ENCODE measurements around the gene FGF1. TPM values are rescaled to one million over a fixed set of nuclear protein-coding genes. Genes with fewer than 3 reads are reported as not detected.
A peak's percentile ranks its signal among the peaks of the same experiment; 100 is the strongest.

Gene FGF1
- total and polyA plus RNA-seq, 2 of the 4 experiments (the other 2 are of a cell fraction): 7.6 to 7.7 TPM

GRCh38 chr5:142670804-142671203, 15.1 kb downstream of the FGF1 start:
- no peak overlapping the region for H2AK5ac ChIP-seq (ENCODE audit: low read depth, low read length)
- ChIA-PET CTCF (interaction anchor here (2.1 kb wide), 1 partner anchor 15 kb away, joined by 7 read pairs; no protein-coding TSS in a partner anchor), POLR2A (ENCODE audit: unreplicated experiment) (interaction anchor here (1.4 kb wide), 1 partner anchor 26 kb away, joined by 3 read pairs; no protein-coding TSS in a partner anchor)
- no peak for TF ChIP-seq CEBPB (IDR thresholded peaks at IDR 0.05; ENCODE audit: low read depth, low read length)
- no peak for TF ChIP-seq USF2 (IDR thresholded peaks at IDR 0.05; ENCODE audit: low read depth, low read length)
- TF ChIP-seq BHLHE40 (IDR thresholded peaks at IDR 0.05; ENCODE audit: low read depth, low read length): no peak
- TF ChIP-seq MAFK (IDR thresholded peaks at IDR 0.05; ENCODE audit: low read depth, low read length): no peak
- no peak for TF ChIP-seq RAD21 (IDR thresholded peaks at IDR 0.05; ENCODE audit: low read length)
- no peak for TF ChIP-seq FOS (IDR thresholded peaks at IDR 0.05; ENCODE audit: low read depth, low read length)
- TF ChIP-seq SMC3 (IDR thresholded peaks at IDR 0.05; ENCODE audit: low read depth, low read length): no peak
- no peak for TF ChIP-seq MAZ (IDR thresholded peaks at IDR 0.05; ENCODE audit: borderline replicate concordance, low read depth, low read length)
- TF ChIP-seq MXI1 (IDR thresholded peaks at IDR 0.05; ENCODE audit: borderline replicate concordance, low read depth, low read length): no peak
- in situ Hi-C loops (cut with MboI; ENCODE audit: low sequenced_read_pairs) (no loop called here), intact Hi-C loops (cut with micrococcal nuclease) (no loop called here), dilution Hi-C loops (cut with HindIII; ENCODE audit: low sequenced_read_pairs, unreplicated experiment) (no loop called here)
- H3K18ac ChIP-seq (ENCODE audit: low read depth, low read length): peak overlapping the region; percentile 22; the same call in 1 of the 2 replicates
- H4K20me1 ChIP-seq (ENCODE audit: insufficient read depth, low read length): no peaks in the 10 kb centered on the region
- no peak overlapping the region for H3K4me2 ChIP-seq (ENCODE audit: low read depth, low read length)
- H3K4me1 ChIP-seq (ENCODE audit: control insufficient read depth, insufficient read depth, low read length): peaks cover 17% of the 10 kb centered on the region
- H3K9me3 ChIP-seq (ENCODE audit: control insufficient read depth, insufficient read depth, low read length): no peaks in the 10 kb centered on the region
- H3K56ac ChIP-seq (ENCODE audit: extremely low read depth, insufficient read depth, low read length): no peak overlapping the region
- H3K9me1 ChIP-seq (ENCODE audit: insufficient read depth, low read length): peaks cover 16% of the 10 kb centered on the region
- peaks cover 1% of the 10 kb centered on the region; the same call in 1 of the 2 replicates for H3K27me3 ChIP-seq (ENCODE audit: control insufficient read depth, insufficient read depth, low read length)
- no TSS peak for BruUV-seq (replicated peaks)
- no peak overlapping the region for H2AFZ ChIP-seq (replicated peaks; ENCODE audit: low read length, poor library complexity)
- H2BK20ac ChIP-seq (ENCODE audit: low read depth, low read length): peak overlapping the region; percentile 44; the same call in 1 of the 2 replicates
- no peaks in the 10 kb centered on the region for H3K79me1 ChIP-seq (ENCODE audit: low read depth in 1 of 2, low read length in 2 of 2)
- H3K14ac ChIP-seq (replicated peaks; ENCODE audit: low read depth, low read length): peak overlapping the region; percentile 54
- no peak overlapping the region for H3K4me3 ChIP-seq (ENCODE audit: insufficient read depth, low read depth, low read length)
- peak overlapping the region; percentile 12; the same call in 1 of the 2 replicates for H2BK120ac ChIP-seq (ENCODE audit: low read depth, low read length)
- no peak overlapping the region for H4K8ac ChIP-seq (ENCODE audit: low read depth in 2 of 2, low read length in 2 of 2)
- peak overlapping the region; percentile 76 for H2BK5ac ChIP-seq (ENCODE audit: low read depth, low read length, poor library complexity, severe bottlenecking)
- H4K91ac ChIP-seq (ENCODE audit: insufficient read depth, low read depth, low read length): no peak overlapping the region
- DNase-seq: peak; percentile 53
- H3K27ac ChIP-seq (ENCODE audit: insufficient read depth, low read length): peak overlapping the region; percentile 5; the same call in 1 of the 2 replicates
- no peak overlapping the region for H2BK15ac ChIP-seq (ENCODE audit: low read depth, low read length)
- WGBS, 2 experiments (ENCODE audit: extremely low coverage in 2 of 2, insufficient read length in 1 of 2): no CpG with 5 or more reads among the region's 2 CpGs
- H3K4ac ChIP-seq (ENCODE audit: low read depth, low read length): peak overlapping the region; percentile 37; the same call in 1 of the 2 replicates
- no peak overlapping the region for H4K5ac ChIP-seq (ENCODE audit: low read depth, low read length)
- no peak for ATAC-seq (ENCODE audit: low read depth)
- H3K23ac ChIP-seq (ENCODE audit: low read depth, low read length): no peak overlapping the region
- H2AK9ac ChIP-seq (replicated peaks; ENCODE audit: low read depth, low read length, poor library complexity): no peak overlapping the region
- no peaks in the 10 kb centered on the region for H3K36me3 ChIP-seq (ENCODE audit: control insufficient read depth, insufficient read depth, low read length)
- no peak overlapping the region for H3K9ac ChIP-seq (ENCODE audit: low read depth, low read length)
